HG02840 (cell line): Measurements from ENCODE around the gene PDPR.
"Not testable (repeated sequence)": the region's sequence is repeated elsewhere in the genome, so short reads cannot be mapped to it uniquely, and the experiment has no call there.

Experiments
- ATAC-seq: cut with Tn5 transposase; IDR thresholded peaks from one replicate; pipeline ENCODE4 v1.9.1; 2021; ENCODE audit warnings: mild to moderate bottlenecking, moderate library complexity, moderate number of reproducible peaks; ENCODE audit not compliant: unreplicated experiment, low FRiP score

The PDPR gene

GRCh38 chr16:70126226-70126625 lies 12.1 kb downstream of the PDPR start:
- not testable (repeated sequence) for ATAC-seq

GRCh38 chr16:70127706-70128105 lies 13.6 kb downstream of the PDPR start:
- ATAC-seq, result not testable (repeated sequence)

GRCh38 chr16:70128844-70129243 lies 14.7 kb downstream of the PDPR start:
- ATAC-seq, result not testable (repeated sequence)

GRCh38 chr16:70135796-70136195 lies 21.7 kb downstream of the PDPR start:
- not testable (repeated sequence) for ATAC-seq

GRCh38 chr16:70136595-70136994 lies 22.5 kb downstream of the PDPR start:
- not testable (repeated sequence) for ATAC-seq

GRCh38 chr16:70142739-70143138 lies 28.6 kb downstream of the PDPR start:
- not testable (repeated sequence) for ATAC-seq

- not testable (repeated sequence) for ATAC-seq
Measured at GRCh38 chr16:70143231-70143895, 29.2 kb downstream of the PDPR start.

GRCh38 chr16:70147853-70148252 lies 33.7 kb downstream of the PDPR start:
- not testable (repeated sequence) for ATAC-seq

GRCh38 chr16:70148453-70148852 lies 34.3 kb downstream of the PDPR start:
- not testable (repeated sequence) for ATAC-seq

GRCh38 chr16:70149296-70149695 lies 35.2 kb downstream of the PDPR start:
- ATAC-seq, result not testable (repeated sequence)

GRCh38 chr16:70151391-70151790 lies 37.3 kb downstream of the PDPR start:
- no peak for ATAC-seq

- no peak for ATAC-seq
Measured at GRCh38 chr16:70151941-70152509, 37.9 kb downstream of the PDPR start.

GRCh38 chr16:70152578-70153302 lies 38.6 kb downstream of the PDPR start:
- no peak for ATAC-seq

- not testable (repeated sequence) for ATAC-seq
Measured at GRCh38 chr16:70154736-70155135, 40.6 kb downstream of the PDPR start.

GRCh38 chr16:70156207-70156978 lies 42.3 kb downstream of the PDPR start:
- ATAC-seq, result no peak

- ATAC-seq, result no peak
Measured at GRCh38 chr16:70157105-70157476, 43.0 kb downstream of the PDPR start.

- no peak for ATAC-seq
Measured at GRCh38 chr16:70157477-70158260, 43.5 kb downstream of the PDPR start.

GRCh38 chr16:70158261-70158939 lies 44.3 kb downstream of the PDPR start:
- no peak for ATAC-seq
